HT-29 (cell line): ENCODE results near the gene WTIP. TPM values are rescaled to one million over a fixed set of nuclear protein-coding genes. Genes with fewer than 3 reads are reported as not detected.
A peak's percentile ranks its signal among the peaks of the same experiment; 100 is the strongest.
"Not testable (repeated sequence)": the region's sequence is repeated elsewhere in the genome, so short reads cannot be mapped to it uniquely, and the experiment has no call there.

Experiments
- DNase-seq: peaks from one replicate; pipeline ENCODE4 v3.0.0-alpha.2; 2015; ENCODE audit warnings: low spot score
- total RNA-seq: library from RNA; depleted of rRNA; stranded (reverse); fragments of >200 nt; shearing (Covaris generic); gene quantifications from 2 replicates; pipeline ENCODE4 v1.2.3, GENCODE V29; 2014

The WTIP gene
- total RNA-seq, 1 experiment from 2014 or later: 2.1 TPM

DNA sequence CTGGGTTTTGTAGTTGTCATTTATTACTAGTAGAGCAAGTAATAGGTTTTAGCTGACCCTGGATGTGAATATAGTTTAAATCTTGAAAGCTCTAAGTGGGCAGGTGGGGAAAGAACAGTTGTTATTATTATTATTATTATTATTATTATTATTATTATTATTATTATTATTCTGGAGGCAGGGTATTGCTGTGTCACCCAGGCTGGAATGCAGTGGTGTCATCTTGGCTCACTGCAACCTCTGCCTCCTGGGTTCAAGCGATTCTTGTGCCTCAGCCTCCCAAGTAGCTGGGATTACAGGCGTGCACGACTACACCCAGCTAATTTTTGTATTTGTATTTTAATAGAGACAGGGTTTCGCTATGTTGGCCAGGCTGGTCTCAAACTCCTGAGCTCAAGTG is 3.1 kb upstream of the WTIP start:
- DNase-seq: not testable (repeated sequence)

DNA sequence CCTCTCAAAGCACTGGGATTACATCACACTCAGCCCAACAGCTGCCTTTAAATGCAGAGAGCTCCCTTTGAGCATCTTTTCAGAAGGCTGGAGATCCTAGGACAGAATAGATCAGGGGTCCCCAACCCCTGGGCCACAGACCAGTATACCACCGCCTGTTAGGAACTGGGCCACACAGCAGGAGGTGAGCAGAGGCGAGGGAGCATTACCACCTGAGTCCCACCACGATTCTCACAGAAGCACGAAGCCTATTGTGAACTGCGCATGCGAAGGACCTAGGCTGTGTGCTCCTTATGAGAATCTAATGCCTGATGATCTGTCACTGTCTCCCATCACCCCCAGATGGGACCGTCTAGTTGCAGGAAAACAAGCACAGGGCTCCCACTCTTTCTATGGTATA is 2.2 kb upstream of the WTIP start:
- DNase-seq: no peak

- DNase-seq: no peak
Observed at GRCh38 chr19:34480491-34480890, 1.1 kb upstream of the WTIP start.

DNA sequence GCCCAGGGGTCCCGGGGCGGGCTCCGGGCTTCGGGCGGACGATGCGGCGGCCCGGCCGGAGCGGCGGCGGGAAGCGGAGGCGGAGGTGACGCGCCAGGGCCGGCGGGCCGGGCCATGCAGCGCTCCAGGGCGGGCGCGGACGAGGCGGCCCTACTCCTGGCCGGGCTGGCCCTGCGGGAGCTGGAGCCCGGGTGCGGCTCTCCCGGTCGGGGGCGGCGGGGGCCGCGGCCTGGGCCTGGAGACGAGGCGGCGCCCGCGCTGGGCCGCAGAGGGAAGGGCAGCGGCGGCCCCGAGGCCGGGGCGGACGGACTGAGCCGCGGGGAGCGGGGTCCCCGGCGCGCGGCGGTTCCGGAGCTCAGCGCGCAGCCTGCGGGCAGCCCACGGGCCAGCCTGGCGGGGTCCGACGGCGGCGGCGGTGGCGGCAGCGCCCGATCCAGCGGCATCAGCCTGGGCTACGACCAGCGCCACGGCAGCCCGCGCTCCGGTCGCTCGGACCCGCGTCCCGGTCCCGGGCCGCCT is 362 bp downstream of the WTIP start:
- no peak for DNase-seq

- no peak for DNase-seq
Observed at GRCh38 chr19:34482380-34483250, 1.1 kb downstream of the WTIP start.

GRCh38 chr19:34484328-34484727 is 2.8 kb downstream of the WTIP start:
- DNase-seq: no peak

- no peak for DNase-seq
Observed at GRCh38 chr19:34485831-34486230, 4.3 kb downstream of the WTIP start.

GRCh38 chr19:34487651-34488051 is 6.1 kb downstream of the WTIP start:
- DNase-seq: no peak

DNA sequence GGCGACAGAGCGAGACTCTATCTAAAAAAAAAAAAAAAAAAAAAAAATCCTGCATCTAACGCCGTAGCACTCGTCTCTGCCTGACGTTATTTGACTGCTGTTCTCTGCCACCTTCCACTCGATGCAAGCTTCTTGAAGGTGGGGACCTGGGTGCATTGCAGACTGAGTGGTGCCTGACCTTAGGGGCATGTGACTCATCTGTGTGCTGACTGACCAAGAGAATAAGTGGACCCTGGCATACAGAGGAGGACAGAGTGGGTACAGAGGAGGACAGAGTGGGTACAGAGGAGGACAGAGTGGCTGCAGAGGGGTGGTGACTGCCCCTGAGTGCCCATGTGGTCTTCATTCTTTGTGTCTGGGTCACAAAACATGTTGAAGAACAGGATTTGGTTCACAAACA is 7.6 kb downstream of the WTIP start:
- no peak for DNase-seq

DNA sequence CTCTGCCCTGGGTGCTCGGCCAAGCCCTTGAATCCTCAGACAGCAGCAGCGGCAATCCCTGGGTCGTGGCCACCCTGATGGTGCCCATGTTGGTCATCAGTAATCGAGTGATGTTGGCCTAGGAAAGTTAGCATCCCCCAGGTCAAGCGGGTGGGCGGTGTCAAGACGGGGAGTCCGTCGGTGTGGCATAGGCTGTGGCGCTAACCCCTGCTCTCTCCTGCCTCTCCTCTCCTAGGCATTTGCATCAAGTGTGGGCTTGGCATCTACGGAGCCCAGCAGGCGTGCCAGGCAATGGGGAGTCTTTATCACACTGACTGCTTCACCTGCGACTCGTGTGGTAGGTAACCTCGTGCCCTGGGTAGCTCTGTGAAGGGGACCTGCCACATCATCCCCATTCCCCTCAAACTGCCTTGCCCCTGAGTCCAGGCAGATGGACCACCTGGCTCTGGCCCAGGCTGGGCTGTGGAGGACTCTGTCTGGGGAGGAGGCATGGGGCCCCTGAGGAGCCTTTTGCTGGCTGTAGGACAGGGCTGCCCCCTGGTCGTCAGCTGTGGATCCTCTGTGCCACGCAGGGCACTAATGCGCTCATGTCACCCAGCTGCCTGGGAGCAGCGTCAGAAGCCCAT is 8.7 kb downstream of the WTIP start:
- no peak for DNase-seq

DNA sequence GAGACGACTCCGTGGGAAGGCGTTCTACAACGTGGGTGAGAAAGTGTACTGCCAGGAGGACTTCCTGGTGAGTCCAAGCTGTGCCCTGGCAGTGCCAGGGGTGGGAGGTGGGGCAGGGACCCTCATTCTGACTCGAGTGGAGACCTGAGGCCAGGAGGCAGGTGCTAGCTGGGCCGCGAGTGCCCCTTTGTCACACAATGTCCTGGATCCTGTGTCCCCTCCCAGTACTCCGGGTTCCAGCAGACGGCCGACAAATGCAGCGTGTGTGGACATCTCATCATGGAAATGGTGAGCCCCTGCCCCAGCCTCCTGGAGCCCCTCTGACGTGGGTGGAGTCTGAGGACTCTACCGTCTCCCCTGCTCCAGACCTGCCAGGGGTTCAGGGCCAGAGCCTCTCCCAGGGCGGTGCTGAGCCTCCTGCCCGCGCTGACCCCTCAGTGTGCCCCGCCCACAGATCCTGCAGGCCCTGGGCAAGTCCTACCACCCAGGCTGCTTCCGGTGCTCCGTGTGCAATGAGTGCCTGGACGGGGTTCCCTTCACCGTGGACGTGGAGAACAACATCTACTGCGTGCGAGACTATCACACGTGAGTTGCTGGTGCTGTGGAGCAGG is 11.6 kb downstream of the WTIP start:
- no peak for DNase-seq

- DNase-seq: no peak
Observed at GRCh38 chr19:34493649-34494044, 12.1 kb downstream of the WTIP start.

- DNase-seq: no peak
Observed at GRCh38 chr19:34494601-34495000, 13.0 kb downstream of the WTIP start.

DNA sequence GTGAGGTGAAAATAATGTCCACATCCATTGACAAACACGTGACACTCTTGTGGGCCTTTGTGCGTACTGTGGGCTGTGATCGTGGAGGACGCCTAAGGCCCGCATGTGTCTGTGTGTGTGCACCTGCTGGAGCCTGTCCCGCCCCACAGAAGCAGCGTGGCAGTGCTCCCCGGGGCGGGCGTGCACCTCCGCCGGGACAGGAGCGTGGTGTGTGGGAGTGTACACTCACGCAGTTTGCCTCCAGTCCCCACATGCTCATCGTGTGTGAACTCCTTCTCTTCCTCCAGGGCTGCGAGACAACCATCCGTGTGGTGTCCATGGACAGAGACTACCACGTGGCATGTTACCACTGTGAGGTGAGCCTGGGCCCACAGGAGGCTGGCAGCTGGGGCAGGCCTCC is 13.9 kb downstream of the WTIP start:
- DNase-seq: no peak

DNA sequence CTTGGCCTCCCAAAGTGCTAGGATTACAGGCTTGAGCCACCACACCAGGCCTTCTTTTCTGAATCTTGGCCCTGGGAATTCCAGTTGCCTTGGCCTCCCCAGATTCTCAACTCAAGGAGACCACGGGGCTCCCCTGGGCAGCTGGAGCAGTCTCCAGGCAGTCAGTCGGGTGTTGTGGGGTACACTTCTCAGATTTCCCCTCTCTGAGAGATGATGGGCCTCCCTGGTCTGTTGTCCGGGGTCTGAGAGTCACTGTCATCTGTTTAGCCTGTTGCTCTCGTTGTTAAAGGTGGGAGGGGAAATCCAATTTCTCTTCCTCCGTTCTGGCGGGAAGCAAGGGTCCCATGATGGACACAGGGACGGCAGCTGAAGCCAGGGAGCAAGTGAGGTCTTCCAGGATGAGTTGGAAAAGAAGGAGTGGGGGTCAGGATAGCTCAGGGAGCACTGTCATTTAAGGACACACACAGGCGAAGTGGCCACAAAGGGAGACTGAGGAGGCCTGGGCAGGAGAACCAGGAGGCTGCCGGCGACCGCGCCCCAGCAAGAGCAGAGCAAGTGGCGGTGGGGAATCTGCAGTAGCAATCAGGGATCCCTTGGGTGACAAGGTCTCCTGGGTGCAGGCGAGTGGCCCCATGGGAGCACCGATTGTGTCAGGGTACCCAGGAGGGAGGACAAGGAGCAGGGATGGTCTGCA is 15.7 kb downstream of the WTIP start:
- DNase-seq: no peak

DNA sequence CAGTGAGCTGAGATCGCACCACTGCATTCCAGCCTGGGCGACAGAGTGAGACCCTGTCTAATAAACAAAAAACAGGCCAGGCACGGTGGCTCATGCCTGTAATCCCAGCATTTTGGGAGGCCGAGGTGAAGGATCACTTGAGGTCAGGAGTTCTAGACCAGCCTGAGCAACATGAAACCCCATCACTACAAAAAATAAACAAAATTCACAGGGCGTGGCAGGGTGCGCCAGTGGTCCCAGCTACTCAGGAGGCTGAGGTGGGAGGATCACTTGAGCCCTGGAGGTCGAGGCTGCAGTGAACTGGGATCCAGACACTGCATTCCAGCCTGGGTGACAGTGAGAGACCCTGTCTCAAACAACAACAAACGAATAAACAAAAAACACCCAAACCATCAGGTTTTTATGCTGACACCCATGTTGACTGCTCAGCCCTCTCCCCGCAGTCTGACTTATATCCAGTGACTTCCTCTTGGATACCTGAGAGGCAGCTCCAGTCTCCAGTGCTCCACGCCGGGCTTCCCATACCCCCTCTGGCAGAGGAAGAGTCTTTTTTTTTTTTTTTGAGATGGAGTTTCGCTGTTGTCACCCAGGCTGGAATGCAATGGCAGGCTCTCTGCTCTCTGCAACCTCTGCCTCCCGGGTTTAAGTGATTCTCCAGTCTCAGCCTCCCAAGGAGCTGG is 17.7 kb downstream of the WTIP start:
- DNase-seq: no peak

DNA sequence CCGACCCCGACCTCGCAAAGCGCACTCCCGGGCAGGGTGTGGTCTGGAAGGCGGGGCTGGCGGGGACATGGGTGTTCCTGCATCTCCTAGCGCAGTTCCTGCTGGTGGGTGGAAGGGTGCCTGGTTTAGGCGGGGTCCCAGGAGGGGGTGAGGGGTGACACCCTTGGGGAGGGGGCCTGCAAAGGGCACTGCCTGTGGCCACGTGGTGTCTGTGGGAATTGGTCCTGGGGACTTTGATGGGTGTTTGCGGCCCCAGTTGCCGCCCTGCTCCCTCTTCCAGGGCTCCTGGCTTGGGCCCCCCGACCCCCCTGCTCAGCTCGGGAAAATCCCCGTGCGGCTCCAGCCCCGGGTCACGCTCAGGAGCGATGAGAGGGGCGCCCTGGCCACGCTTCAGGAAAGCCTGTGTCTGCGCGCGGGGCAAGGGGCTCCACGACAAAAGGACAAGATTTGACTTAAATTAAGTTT is 19.1 kb downstream of the WTIP start:
- no peak for DNase-seq

- DNase-seq: peak; percentile 99
Observed at GRCh38 chr19:34501339-34502320, 20.1 kb downstream of the WTIP start.

GRCh38 chr19:34502582-34503411 is 21.2 kb downstream of the WTIP start:
- DNase-seq: no peak
